Osteocyte (in vitro differentiated cells): ENCODE measurements around the gene FGGY. TPM values are rescaled to one million over a fixed set of nuclear protein-coding genes. Genes with fewer than 3 reads are reported as not detected.

ENCODE experiments used
- DNase-seq: peaks from one replicate; pipeline ENCODE4 v3.0.0; 2021; ENCODE audit warnings: mixed read lengths; ENCODE audit not compliant: unreplicated experiment; ENCODE audit errors: extremely low spot score
- H3K27ac Mint-ChIP-seq: one replicate; pipeline ENCODE4 v1.8.0; 2021; ENCODE audit warnings: mild to moderate bottlenecking, mixed read lengths; ENCODE audit not compliant: unreplicated experiment
- H3K27me3 Mint-ChIP-seq: one replicate; pipeline ENCODE4 v1.8.0; 2021; ENCODE audit warnings: mixed read lengths; ENCODE audit not compliant: unreplicated experiment
- H3K36me3 Mint-ChIP-seq: one replicate; pipeline ENCODE4 v1.8.0; 2021; ENCODE audit warnings: mixed read lengths; ENCODE audit not compliant: unreplicated experiment
- H3K4me1 Mint-ChIP-seq: one replicate; pipeline ENCODE4 v1.8.0; 2021; ENCODE audit warnings: mixed read lengths; ENCODE audit not compliant: unreplicated experiment
- H3K4me3 Mint-ChIP-seq: one replicate; pipeline ENCODE4 v1.8.0; 2021; ENCODE audit warnings: mild to moderate bottlenecking, moderate library complexity, mixed read lengths; ENCODE audit not compliant: unreplicated experiment
- H3K9me3 Mint-ChIP-seq: one replicate; pipeline ENCODE4 v1.8.0; 2021; ENCODE audit warnings: mixed read lengths; ENCODE audit not compliant: unreplicated experiment
- total RNA-seq: library from RNA; stranded (reverse); gene quantifications from 2 replicates; pipeline ENCODE4 v1.2.1, GENCODE V29; 2021
- TF ChIP-seq, protein P1 (sequence below): fragments of 200-600 bp; sonication (generic); IDR thresholded peaks from 2 replicates; pipeline ENCODE4 v1.5.0; 2021; ENCODE audit warnings: antibody characterized with exemption, mild to moderate bottlenecking, moderate library complexity

The FGGY gene
- total RNA-seq, 1 donor from 2014 or later, result 9.1 TPM

GRCh38 chr1:59360170-59360569 lies 63.3 kb downstream of the FGGY start:
- DNase-seq, result no peak
- TF ChIP-seq, protein P1, sequence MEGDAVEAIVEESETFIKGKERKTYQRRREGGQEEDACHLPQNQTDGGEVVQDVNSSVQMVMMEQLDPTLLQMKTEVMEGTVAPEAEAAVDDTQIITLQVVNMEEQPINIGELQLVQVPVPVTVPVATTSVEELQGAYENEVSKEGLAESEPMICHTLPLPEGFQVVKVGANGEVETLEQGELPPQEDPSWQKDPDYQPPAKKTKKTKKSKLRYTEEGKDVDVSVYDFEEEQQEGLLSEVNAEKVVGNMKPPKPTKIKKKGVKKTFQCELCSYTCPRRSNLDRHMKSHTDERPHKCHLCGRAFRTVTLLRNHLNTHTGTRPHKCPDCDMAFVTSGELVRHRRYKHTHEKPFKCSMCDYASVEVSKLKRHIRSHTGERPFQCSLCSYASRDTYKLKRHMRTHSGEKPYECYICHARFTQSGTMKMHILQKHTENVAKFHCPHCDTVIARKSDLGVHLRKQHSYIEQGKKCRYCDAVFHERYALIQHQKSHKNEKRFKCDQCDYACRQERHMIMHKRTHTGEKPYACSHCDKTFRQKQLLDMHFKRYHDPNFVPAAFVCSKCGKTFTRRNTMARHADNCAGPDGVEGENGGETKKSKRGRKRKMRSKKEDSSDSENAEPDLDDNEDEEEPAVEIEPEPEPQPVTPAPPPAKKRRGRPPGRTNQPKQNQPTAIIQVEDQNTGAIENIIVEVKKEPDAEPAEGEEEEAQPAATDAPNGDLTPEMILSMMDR, result no peak
- Mint-ChIP-seq H3K4me1 (peaks cover 7% of the 10 kb centered on the region), H3K27ac (no peak overlapping the region), H3K36me3 (peaks cover 2% of the 10 kb centered on the region), H3K27me3 (peaks cover 4% of the 10 kb centered on the region), H3K4me3 (no peak overlapping the region), H3K9me3 (no peaks in the 10 kb centered on the region)

GRCh38 chr1:59360729-59361128 lies 63.8 kb downstream of the FGGY start:
- H3K27ac Mint-ChIP-seq, result no peak overlapping the region
- DNase-seq, result no peak
- H3K4me1 Mint-ChIP-seq, result peaks cover 7% of the 10 kb centered on the region
- no peaks in the 10 kb centered on the region for H3K9me3 Mint-ChIP-seq
- H3K4me3 Mint-ChIP-seq, result no peak overlapping the region
- H3K27me3 Mint-ChIP-seq, result peaks cover 4% of the 10 kb centered on the region
- H3K36me3 Mint-ChIP-seq, result peaks cover 2% of the 10 kb centered on the region
- TF ChIP-seq, protein P1, result no peak

- no peaks in the 10 kb centered on the region for H3K9me3 Mint-ChIP-seq
- H3K4me1 Mint-ChIP-seq, result peaks cover 9% of the 10 kb centered on the region
- peaks cover 2% of the 10 kb centered on the region for H3K36me3 Mint-ChIP-seq
- no peak overlapping the region for H3K4me3 Mint-ChIP-seq
- H3K27ac Mint-ChIP-seq, result no peak overlapping the region
- H3K27me3 Mint-ChIP-seq, result peaks cover 4% of the 10 kb centered on the region
- TF ChIP-seq, protein P1, result no peak
- no peak for DNase-seq
Observed at GRCh38 chr1:59361766-59362165, 64.9 kb downstream of the FGGY start.

- DNase-seq, result no peak
- Mint-ChIP-seq H3K4me3 (no peak overlapping the region), H3K27me3 (peaks cover 4% of the 10 kb centered on the region), H3K36me3 (peaks cover 2% of the 10 kb centered on the region), H3K9me3 (no peaks in the 10 kb centered on the region), H3K4me1 (peaks cover 27% of the 10 kb centered on the region), H3K27ac (no peak overlapping the region)
- TF ChIP-seq, protein P1, result no peak
Observed at GRCh38 chr1:59364037-59364436, 67.1 kb downstream of the FGGY start.

- Mint-ChIP-seq H3K27me3 (peaks cover 4% of the 10 kb centered on the region), H3K36me3 (peaks cover 2% of the 10 kb centered on the region), H3K9me3 (no peaks in the 10 kb centered on the region), H3K4me3 (no peak overlapping the region), H3K4me1 (peaks cover 20% of the 10 kb centered on the region), H3K27ac (no peak overlapping the region)
- DNase-seq, result no peak
- TF ChIP-seq, protein P1, result no peak
Observed at GRCh38 chr1:59366346-59366745, 69.5 kb downstream of the FGGY start.
